K562 (cell line): ENCODE data around the gene GHRH. TPM values are rescaled to one million over a fixed set of nuclear protein-coding genes. Genes with fewer than 3 reads are reported as not detected.

ENCODE experiments used
- ATAC-seq: fragments of 200-7000 bp; cut with Tn5 transposase; 3 replicates; pipeline ENCODE4 v1.9.1; 2020; ENCODE audit warnings: moderate library complexity
- BruUV-seq: library from RNA; stranded (reverse); fragments of 400-500 nt; replicated peaks from 2 replicates; lab custom pipeline; 2021; lab: Mats Ljungman, UMichigan
- CTCF ChIA-PET: fragments of 300-600 bp; formaldehyde crosslinking; extraction: SDS; loops from one replicate; lab custom pipeline; 2021; ENCODE audit warnings: low intra/inter-chr PET ratio; lab: Yijun Ruan, JAX
- POLR2A ChIA-PET: fragments of 300-600, 350-650 bp; sonication (Branson Sonifier 250); formaldehyde crosslinking; extraction: SDS; loops from one replicate; lab custom pipeline; 2021; ENCODE audit warnings: antibody characterized with exemption, inconsistent platforms; lab: Yijun Ruan, JAX
- DNase-seq, 4 experiments: peaks; one replicate each; pipeline versions ENCODE4 v3.0.0 to v3.0.0-alpha.2; 2011 to 2018; ENCODE audit warnings: low spot score in 3 of 4, mixed read lengths in 3 of 4; ENCODE audit errors: extremely low read depth in 1 of 4
- FAIRE-seq: peaks from 2 replicates; lab custom pipeline; 2011; peaks lifted over from hg19 to GRCh38; lab: Jason Lieb, UNC
- H2AFZ ChIP-seq: 2 replicates; pipeline ENCODE4 v1.6.0; 2011; ENCODE audit warnings: low read depth, low read length, control low read depth, inconsistent platforms
- H3K27ac ChIP-seq: fragments of 200-600 bp; 3 replicates; pipeline ENCODE4 v1.8.0; 2011; ENCODE audit warnings: low read depth, mild to moderate bottlenecking, control low read depth, inconsistent platforms, low read length, moderate library complexity, mixed read lengths; ENCODE audit errors: extremely low read depth
- H3K27me3 ChIP-seq, 2 experiments: fragments of 300-600 bp in 1 of 2; 2 replicates in 1 of 2; 3 replicates in 1 of 2; pipeline versions ENCODE4 v1.6.0 to v1.8.0; 2011; ENCODE audit warnings: inconsistent platforms in 2 of 2, low read length in 2 of 2, mild to moderate bottlenecking in 1 of 2, mixed read lengths in 1 of 2, moderate library complexity in 1 of 2; ENCODE audit not compliant: control insufficient read depth in 2 of 2, insufficient read depth in 2 of 2
- H3K36me3 ChIP-seq: fragments of 300-600 bp; 3 replicates; pipeline ENCODE4 v1.8.0; 2011; ENCODE audit warnings: mild to moderate bottlenecking, low read length, inconsistent platforms; ENCODE audit not compliant: control insufficient read depth, insufficient read depth
- H3K4me1 ChIP-seq, 2 experiments: fragments of 200-600 bp in 1 of 2; replicated peaks in 1 of 2; 2 replicates in 1 of 2; 3 replicates in 1 of 2; pipeline versions ENCODE4 v1.5.1 to v1.8.0; 2011; ENCODE audit warnings: inconsistent platforms in 2 of 2, low read length in 2 of 2, mild to moderate bottlenecking in 1 of 2, mixed read lengths in 1 of 2, moderate library complexity in 1 of 2; ENCODE audit not compliant: control insufficient read depth in 2 of 2, insufficient read depth in 2 of 2
- H3K4me2 ChIP-seq: 2 replicates; pipeline ENCODE4 v1.6.1; 2011; ENCODE audit warnings: low read length, control low read depth, inconsistent platforms, mixed read lengths; ENCODE audit not compliant: insufficient read depth
- H3K4me3 ChIP-seq: fragments of 200-600 bp; sonication (generic), shearing (Covaris generic); 2 replicates; pipeline ENCODE4 v1.5.1; 2016; ENCODE audit warnings: control low read depth, inconsistent platforms
- H3K79me2 ChIP-seq: fragments of 200-600 bp; 3 replicates; pipeline ENCODE4 v1.8.0; 2011; ENCODE audit warnings: low read length, inconsistent platforms; ENCODE audit not compliant: control insufficient read depth, insufficient read depth
- H3K9ac ChIP-seq, 2 experiments: 2 replicates each; pipeline versions ENCODE4 v1.6.0 to v1.6.1; 2011; ENCODE audit warnings: low read depth in 2 of 2, low read length in 2 of 2, control low read depth in 1 of 2, inconsistent platforms in 1 of 2, mild to moderate bottlenecking in 1 of 2, mixed read lengths in 1 of 2; ENCODE audit not compliant: insufficient read depth in 1 of 2
- H3K9me1 ChIP-seq: one replicate; pipeline ENCODE4 v1.6.0; 2011; ENCODE audit warnings: inconsistent platforms, mild to moderate bottlenecking, low read length, moderate library complexity; ENCODE audit not compliant: control insufficient read depth, insufficient read depth
- H3K9me3 ChIP-seq: replicated peaks from 2 replicates; pipeline ENCODE4 v1.5.1; 2011; ENCODE audit warnings: low read depth, low read length, inconsistent platforms; ENCODE audit not compliant: control insufficient read depth, insufficient read depth
- H4K20me1 ChIP-seq: replicated peaks from 2 replicates; pipeline ENCODE4 v1.6.1; 2011; ENCODE audit warnings: low read length, inconsistent platforms, mixed read lengths; ENCODE audit not compliant: control insufficient read depth, insufficient read depth
- ARHGAP35 ChIP-seq: fragments of 450-650 bp; IDR thresholded peaks from 2 replicates; pipeline ENCODE4 v1.6.1; 2018; ENCODE audit not compliant: partially characterized antibody
- ATF4 ChIP-seq: fragments of 450-650 bp; formaldehyde crosslinking; IDR thresholded peaks from 2 replicates; pipeline ENCODE4 v1.4.0; 2022; ENCODE audit warnings: mild to moderate bottlenecking, moderate library complexity
- ELF2 ChIP-seq: fragments of 250-450 bp; sonication (Bioruptor Pico); IDR thresholded peaks from 2 replicates; pipeline ENCODE4 v1.5.0; 2021; ENCODE audit warnings: mild to moderate bottlenecking
- GTF3C2 ChIP-seq: IDR thresholded peaks from 3 replicates; pipeline ENCODE4 v1.6.1; 2011; ENCODE audit warnings: borderline replicate concordance, mild to moderate bottlenecking, moderate library complexity; ENCODE audit not compliant: insufficient read length; ENCODE audit errors: extremely low read depth
- SMARCA4 ChIP-seq: fragments of 450-650 bp; IDR thresholded peaks from 2 replicates; pipeline ENCODE4 v1.6.1; 2016
- ZFX ChIP-seq: sonication (generic); formaldehyde crosslinking; IDR thresholded peaks from 2 replicates; pipeline ENCODE4 v1.8.0; 2022; ENCODE audit warnings: mild to moderate bottlenecking, missing genetic modification reagents, moderate library complexity
- ZHX1 ChIP-seq: fragments of 150-350 bp; conservative IDR thresholded peaks from 2 replicates; pipeline ENCODE4 v1.6.1; 2014; ENCODE audit warnings: low read length
- ZNF384 ChIP-seq: IDR thresholded peaks from 2 replicates; pipeline ENCODE4 v1.6.1; 2012; ENCODE audit warnings: low read depth, low read length, improper control_type of control experiment
- ZNF57 ChIP-seq: fragments of 450-650 bp; formaldehyde crosslinking; IDR thresholded peaks from 2 replicates; pipeline ENCODE4 v1.4.0; 2020; ENCODE audit warnings: mild to moderate bottlenecking, moderate library complexity
- ZNF592 ChIP-seq: fragments of 450-650 bp; IDR thresholded peaks from 2 replicates; pipeline ENCODE4 v1.6.1; 2017; ENCODE audit warnings: antibody characterized with exemption, mild to moderate bottlenecking
- WGBS: fragments of 100-300 bp; shearing (Covaris generic); methylation state at CpG from one replicate; pipeline ENCODE4 v1.1.6; 2016; ENCODE audit warnings: low coverage, mixed read lengths; ENCODE audit not compliant: insufficient coverage; ENCODE audit errors: missing lambda C conversion rate; 5-methylcytosine and 5-hydroxymethylcytosine counted together
- in situ Hi-C: fragments of 300-500 bp; cut with MboI; formaldehyde crosslinking; loops from 4 replicates; pipeline ENCODE4 v1.15.0; 2018; ENCODE audit warnings: inconsistent platforms, mixed read lengths
- intact Hi-C: fragments of 100-400 bp; cut with micrococcal nuclease; formaldehyde crosslinking; loops from 2 replicates; pipeline ENCODE4 v1.14.2; 2022
- polyA plus RNA-seq, 8 experiments: library from polyadenylated mRNA; depleted of rRNA in 4 of 8; stranded (reverse) in 5 of 8; unstranded in 3 of 8; fragments of >200 nt; fragmentation: Nextera tagmentation in 2 of 8; fragmentation: Illumina TruSeq in 1 of 8; extraction: Ambion mirVana in 2 of 8; extraction: Trizol in 1 of 8; gene quantifications; 2 replicates each; pipeline versions ENCODE4 v1.2.1 to v1.2.3, GENCODE V29; 2011 to 2014; ENCODE audit warnings: inconsistent platforms in 1 of 8, missing spikeins in 1 of 8
- total RNA-seq, 7 experiments: library from RNA; depleted of rRNA in 6 of 7; stranded (reverse); fragments of >200 nt in 6 of 7; fragmentation: Illumina TruSeq in 2 of 7; extraction: Trizol in 2 of 7; gene quantifications; 2 replicates each; pipeline versions ENCODE4 v1.2.1 to v1.2.3, GENCODE V29; 2011 to 2021; ENCODE audit warnings: low replicate concordance in 1 of 7

Gene GHRH
- total and polyA plus RNA-seq, 9 of the 15 experiments (the other 6 are each of a cell fraction or from before 2014, with no cell fraction given), result not detected

GRCh38 chr20:37231947-37232630 is 29.5 kb downstream of the GHRH start:
- intact Hi-C loops, result no loop called here
- Histone ChIP-seq H3K27me3 (no peaks in the 10 kb centered on the region), H3K9me1 (no peaks in the 10 kb centered on the region), H3K4me3 (no peak overlapping the region), H3K4me2 (no peak overlapping the region), H2AFZ (no peak overlapping the region), H3K9me3 (no peaks in the 10 kb centered on the region), H3K4me1 (no peaks in the 10 kb centered on the region), H3K36me3 (peaks cover 97% of the 10 kb centered on the region), H3K9ac (no peak overlapping the region), H4K20me1 (no peaks in the 10 kb centered on the region; the same call in 1 of the 2 replicates), H3K27ac (no peak overlapping the region), H3K79me2 (no peaks in the 10 kb centered on the region)
- ChIA-PET CTCF (no interaction called here), POLR2A (interaction anchor here (0.9 to 1.2 kb wide), 2 partner anchors 15 to 22 kb away, joined by 3 to 5 read pairs; no protein-coding TSS in a partner anchor)
- DNase-seq (no peak), FAIRE-seq (no peak), ATAC-seq (no peak)
- BruUV-seq, result no TSS peak
- WGBS, result 98% methylated on average over 13 of the region's 13 CpGs
- in situ Hi-C loops, result no loop called here
- TF ChIP-seq ZNF592 (no peak), ATF4 (no peak), ZFX (CRISPR knock-in tag) (no peak), GTF3C2 (no peak), ZNF57 (CRISPR knock-in tag) (no peak), ARHGAP35 (no peak), ZNF384 (no peak), ZHX1 (no peak), ELF2 (CRISPR knock-in tag) (no peak), SMARCA4 (no peak)
